H1 (cell line): ENCODE measurements around the gene LPAR4. TPM values are rescaled to one million over a fixed set of nuclear protein-coding genes. Genes with fewer than 3 reads are reported as not detected.

ENCODE experiments used
- CTCF ChIA-PET: fragments of 300-600 bp; sonication (Branson Sonifier 250); formaldehyde crosslinking; loops from one replicate; lab custom pipeline; 2021; ENCODE audit not compliant: partially characterized antibody; lab: Charles Lee
- POLR2A ChIA-PET: fragments of 300-600 bp; sonication (Branson Sonifier 250); formaldehyde crosslinking; loops from one replicate; lab custom pipeline; 2021; ENCODE audit warnings: inconsistent platforms; ENCODE audit not compliant: partially characterized antibody; lab: Charles Lee
- DNase-seq, 2 experiments: peaks; one replicate each; pipeline versions ENCODE4 v3.0.0 to v3.0.0-alpha.2; 2010 to 2022; ENCODE audit warnings: low spot score in 2 of 2, low read depth in 1 of 2, mixed read lengths in 1 of 2
- FAIRE-seq: peaks from 2 replicates; lab custom pipeline; 2011; peaks lifted over from hg19 to GRCh38; lab: Jason Lieb, UNC
- H2AFZ ChIP-seq: 2 replicates; pipeline ENCODE4 v1.8.1; 2012; ENCODE audit warnings: low read length, inconsistent platforms
- H2AK5ac ChIP-seq: 2 replicates; pipeline ENCODE4 v1.6.1; 2013; ENCODE audit warnings: low read depth, low read length
- H2BK120ac ChIP-seq: replicated peaks from 2 replicates; pipeline ENCODE3; 2013; ENCODE audit warnings: low read depth, low read length, inconsistent platforms
- H2BK12ac ChIP-seq: 2 replicates; pipeline ENCODE4 v1.6.1; 2013; ENCODE audit warnings: low read depth, low read length
- H2BK15ac ChIP-seq: 2 replicates; pipeline ENCODE4 v1.6.1; 2013; ENCODE audit warnings: low read length
- H2BK20ac ChIP-seq: 2 replicates; pipeline ENCODE4 v1.6.1; 2013; ENCODE audit warnings: low read length
- H2BK5ac ChIP-seq: 2 replicates; pipeline ENCODE4 v1.6.1; 2013; ENCODE audit warnings: low read depth, low read length
- H3K14ac ChIP-seq: 2 replicates; pipeline ENCODE4 v1.6.1; 2013; ENCODE audit warnings: inconsistent platforms; ENCODE audit not compliant: insufficient read length
- H3K18ac ChIP-seq: 2 replicates; pipeline ENCODE4 v1.6.1; 2013; ENCODE audit warnings: low read length; ENCODE audit errors: extremely low read depth
- H3K23ac ChIP-seq: 2 replicates; pipeline ENCODE4 v1.6.1; 2013; ENCODE audit warnings: inconsistent platforms; ENCODE audit not compliant: insufficient read length
- H3K23me2 ChIP-seq: 2 replicates; pipeline ENCODE4 v1.6.1; 2013; ENCODE audit warnings: low read depth, low read length
- H3K27ac ChIP-seq: 2 replicates; pipeline ENCODE4 v1.6.1; 2011; ENCODE audit warnings: low read depth, low read length, inconsistent platforms
- H3K27me3 ChIP-seq, 4 experiments: replicated peaks in 1 of 4; 1 replicate in 1 of 4; 2 replicates in 3 of 4; pipeline versions ENCODE4 v1.6.1 to v1.8.1; 2011 to 2013; ENCODE audit warnings: low read length in 3 of 4, mild to moderate bottlenecking in 3 of 4, inconsistent platforms in 2 of 4, mixed read lengths in 2 of 4, moderate library complexity in 1 of 4; ENCODE audit not compliant: control insufficient read depth in 3 of 4, insufficient read depth in 3 of 4; ENCODE audit errors: extremely low read depth in 1 of 4
- H3K36me3 ChIP-seq, 4 experiments: 2 replicates each; pipeline versions ENCODE4 v1.6.1 to v1.8.1; 2011 to 2013; ENCODE audit warnings: mild to moderate bottlenecking in 4 of 4, low read length in 3 of 4, moderate library complexity in 2 of 4, control low read depth in 1 of 4, inconsistent platforms in 1 of 4; ENCODE audit not compliant: insufficient read depth in 4 of 4, control insufficient read depth in 2 of 4
- H3K4ac ChIP-seq: replicated peaks from 2 replicates; pipeline ENCODE3; 2013; ENCODE audit warnings: low read length, low read depth, mixed read lengths, inconsistent platforms; ENCODE audit not compliant: insufficient read length
- H3K4me1 ChIP-seq, 4 experiments: replicated peaks in 1 of 4; 1 replicate in 1 of 4; 2 replicates in 3 of 4; pipeline versions ENCODE4 v1.6.1 to v1.8.1; 2011 to 2013; ENCODE audit warnings: low read length in 3 of 4, inconsistent platforms in 2 of 4, mixed read lengths in 1 of 4; ENCODE audit not compliant: insufficient read depth in 4 of 4, control insufficient read depth in 3 of 4
- H3K4me2 ChIP-seq, 2 experiments: 2 replicates each; pipeline versions ENCODE4 v1.6.1 to v1.8.1; 2011 to 2013; ENCODE audit warnings: low read depth in 2 of 2, low read length in 2 of 2, control low read depth in 1 of 2, inconsistent platforms in 1 of 2, mild to moderate bottlenecking in 1 of 2; ENCODE audit not compliant: insufficient read depth in 1 of 2
- H3K4me3 ChIP-seq, 4 experiments: fragments of 200-600, 300-600 bp in 1 of 4; sonication (generic), shearing (Covaris generic), sonication (Bioruptor Twin) in 1 of 4; 2 replicates each; pipeline versions ENCODE4 v1.5.1 to v1.8.1; 2011 to 2016; ENCODE audit warnings: low read length in 4 of 4, low read depth in 3 of 4, control low read depth in 2 of 4, inconsistent platforms in 2 of 4, mild to moderate bottlenecking in 2 of 4, mixed read lengths in 1 of 4, moderate library complexity in 1 of 4; ENCODE audit not compliant: insufficient read depth in 2 of 4; ENCODE audit errors: extremely low read depth in 1 of 4
- H3K56ac ChIP-seq: replicated peaks from 2 replicates; pipeline ENCODE3; 2013; ENCODE audit warnings: low read depth, mild to moderate bottlenecking, mixed read lengths, low read length, inconsistent platforms; ENCODE audit not compliant: insufficient read length
- H3K79me1 ChIP-seq: 2 replicates; pipeline ENCODE4 v1.6.1; 2013; ENCODE audit warnings: low read depth, low read length, control low read depth
- H3K79me2 ChIP-seq, 2 experiments: 2 replicates each; pipeline versions ENCODE4 v1.6.1 to v1.8.1; 2012 to 2013; ENCODE audit warnings: low read length in 2 of 2, mild to moderate bottlenecking in 2 of 2, inconsistent platforms in 1 of 2; ENCODE audit not compliant: insufficient read depth in 2 of 2, control insufficient read depth in 1 of 2
- H3K9ac ChIP-seq, 4 experiments: replicated peaks in 1 of 4; 1 replicate in 1 of 4; 2 replicates in 3 of 4; pipeline versions ENCODE4 v1.6.1 to v1.8.1; 2011 to 2013; ENCODE audit warnings: low read depth in 3 of 4, low read length in 3 of 4, control low read depth in 2 of 4, mild to moderate bottlenecking in 2 of 4, moderate library complexity in 2 of 4, inconsistent platforms in 1 of 4; ENCODE audit errors: extremely low read depth in 1 of 4
- H3K9me3 ChIP-seq, 2 experiments: 2 replicates each; pipeline versions ENCODE4 v1.6.1 to v1.8.1; 2012 to 2013; ENCODE audit warnings: mild to moderate bottlenecking in 2 of 2, moderate library complexity in 2 of 2, control low read depth in 1 of 2, inconsistent platforms in 1 of 2, low read depth in 1 of 2, low read length in 1 of 2, mixed read lengths in 1 of 2; ENCODE audit not compliant: insufficient read depth in 2 of 2
- H4K20me1 ChIP-seq, 2 experiments: replicated peaks in 1 of 2; 2 replicates each; pipeline versions ENCODE3 to v1.8.1; 2011 to 2013; ENCODE audit warnings: inconsistent platforms in 2 of 2, low read length in 2 of 2, mild to moderate bottlenecking in 1 of 2; ENCODE audit not compliant: insufficient read depth in 2 of 2, control insufficient read depth in 1 of 2
- H4K5ac ChIP-seq: 2 replicates; pipeline ENCODE4 v1.6.1; 2013; ENCODE audit warnings: low read length, low read depth, mixed read lengths, inconsistent platforms; ENCODE audit not compliant: insufficient read length
- H4K8ac ChIP-seq: 2 replicates; pipeline ENCODE4 v1.8.0; 2013; ENCODE audit warnings: mild to moderate bottlenecking, moderate library complexity, low read length, inconsistent platforms; ENCODE audit not compliant: insufficient read depth; ENCODE audit errors: extremely low read depth
- H4K91ac ChIP-seq: replicated peaks from 2 replicates; pipeline ENCODE3; 2013; ENCODE audit warnings: low read length, mixed read lengths, inconsistent platforms; ENCODE audit not compliant: insufficient read length
- ASH2L ChIP-seq: fragments of 200-600, 300-600 bp; sonication (generic); IDR thresholded peaks from one replicate; pipeline ENCODE4 v1.7.1; 2017; ENCODE audit warnings: low read length
- BACH1 ChIP-seq: IDR thresholded peaks from 2 replicates; pipeline ENCODE4 v1.6.1; 2012; ENCODE audit warnings: low read length, improper control_type of control experiment
- BRCA1 ChIP-seq: IDR thresholded peaks from 2 replicates; pipeline ENCODE4 v1.6.1; 2012; ENCODE audit warnings: low read depth, low read length, improper control_type of control experiment
- CHD1 ChIP-seq: IDR thresholded peaks from 2 replicates; pipeline ENCODE4 v1.6.1; 2012; ENCODE audit warnings: low read depth, low read length, improper control_type of control experiment
- CREB1 ChIP-seq: IDR thresholded peaks from 2 replicates; pipeline ENCODE4 v1.6.1; 2012; ENCODE audit warnings: inconsistent platforms
- EGR1 ChIP-seq: IDR thresholded peaks from 2 replicates; pipeline ENCODE4 v1.6.1; 2011; ENCODE audit warnings: low read depth, low read length, borderline replicate concordance
- EZH2 ChIP-seq: fragments of 200-600 bp; sonication (generic); IDR thresholded peaks from 2 replicates; pipeline ENCODE4 v1.7.1; 2012; ENCODE audit warnings: low read depth, mild to moderate bottlenecking, moderate library complexity, low read length, inconsistent platforms; ENCODE audit not compliant: severe bottlenecking
- HDAC2 ChIP-seq, 2 experiments: fragments of 300-600 bp in 1 of 2; sonication (generic) in 1 of 2; IDR thresholded peaks; 2 replicates each; pipeline ENCODE4 v1.6.1; 2011 to 2012; ENCODE audit warnings: low read depth in 2 of 2, low read length in 2 of 2, mild to moderate bottlenecking in 2 of 2, moderate library complexity in 2 of 2, borderline replicate concordance in 1 of 2, inconsistent platforms in 1 of 2
- HDAC6 ChIP-seq: IDR thresholded peaks from one replicate; pipeline ENCODE4 v1.7.1; 2012; ENCODE audit warnings: low read depth, mild to moderate bottlenecking, inconsistent platforms, low read length, moderate library complexity
- JUND ChIP-seq: IDR thresholded peaks from 2 replicates; pipeline ENCODE4 v1.6.1; 2011; ENCODE audit warnings: mild to moderate bottlenecking, improper control_type of control experiment, low read length
- POU5F1 ChIP-seq: IDR thresholded peaks from 2 replicates; pipeline ENCODE4 v1.6.1; 2011; ENCODE audit warnings: low read depth, mild to moderate bottlenecking, low read length, moderate library complexity
- SIX5 ChIP-seq: IDR thresholded peaks from 2 replicates; pipeline ENCODE4 v1.6.1; 2011; ENCODE audit warnings: mild to moderate bottlenecking, low read depth, low read length
- SP1 ChIP-seq: IDR thresholded peaks from 2 replicates; pipeline ENCODE4 v1.6.1; 2011; ENCODE audit warnings: low read depth, low read length
- SP4 ChIP-seq: IDR thresholded peaks from 2 replicates; pipeline ENCODE4 v1.6.1; 2012; ENCODE audit warnings: low read length, inconsistent platforms
- SRF ChIP-seq: IDR thresholded peaks from 2 replicates; pipeline ENCODE4 v1.6.1; 2011; ENCODE audit warnings: mild to moderate bottlenecking, low read depth, low read length, moderate library complexity
- WGBS, 2 experiments: shearing (Covaris generic) in 1 of 2; methylation state at CpG; one replicate each; pipeline versions ENCODE4 v1.1.6 to v1.1.7; 2013 to 2015; ENCODE audit warnings: low lambda C conversion rate in 2 of 2, mixed read lengths in 2 of 2, inconsistent platforms in 1 of 2, low coverage in 1 of 2, missing lambda C conversion rate in 1 of 2; ENCODE audit not compliant: insufficient replicate concordance in 2 of 2, insufficient coverage in 1 of 2, insufficient read length in 1 of 2; ENCODE audit errors: extremely low coverage in 1 of 2, missing lambda C conversion rate in 1 of 2; 5-methylcytosine and 5-hydroxymethylcytosine counted together
- polyA plus RNA-seq, 7 experiments: library from polyadenylated mRNA; depleted of rRNA in 3 of 7; stranded (reverse) in 5 of 7; unstranded in 2 of 7; fragments of >200 nt in 5 of 7; fragments of 200-250 nt in 2 of 7; gene quantifications; 1 replicate in 5 of 7; 2 replicates in 1 of 7; 4 replicates in 1 of 7; pipeline versions ENCODE4 v1.2.1 to v1.2.3, GENCODE V29; 2011 to 2013; ENCODE audit warnings: missing spikeins in 2 of 7, mixed read lengths in 2 of 7
- total RNA-seq: library from RNA; stranded (reverse); fragmentation: NEBNext Ultra II Directional; extraction: Animal tissue kit (Norgen Biotek cat#: 25700); gene quantifications from 2 replicates; pipeline ENCODE4 v1.2.1, GENCODE V29; 2021
- TF ChIP-seq, protein P1 (sequence below): IDR thresholded peaks from 2 replicates; pipeline ENCODE4 v1.6.1; 2011; ENCODE audit warnings: low read length, improper control_type of control experiment

The LPAR4 gene
- total and polyA plus RNA-seq, 2 of the 8 experiments (the other 6 are each of a cell fraction or from before 2014, with no cell fraction given), result 7.6 to 16.3 TPM

DNA sequence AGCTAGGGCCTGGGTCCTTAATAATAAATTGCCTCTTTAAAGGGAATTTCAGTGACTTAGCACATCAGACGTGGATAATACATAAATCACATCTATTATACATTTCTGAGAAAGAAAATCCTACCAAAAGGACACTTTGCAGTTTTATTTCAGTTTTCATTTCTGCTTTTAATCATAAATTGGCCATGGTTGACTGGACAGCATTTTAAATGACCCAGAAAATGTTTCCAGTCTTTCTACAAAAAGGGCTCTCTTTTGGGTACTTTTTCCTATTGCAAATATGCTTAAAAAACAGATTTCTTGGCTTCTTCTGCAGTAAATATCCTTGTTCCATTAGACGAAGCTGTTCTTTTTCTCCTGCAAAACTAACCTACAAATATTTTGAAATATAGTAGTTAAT lies 41.4 kb upstream of the LPAR4 start:
- Histone ChIP-seq H3K4ac (no peak overlapping the region), H2BK5ac (no peak overlapping the region)
- POLR2A ChIA-PET, result no interaction called here
- no peak for TF ChIP-seq BACH1
- no peak for TF ChIP-seq POU5F1
- no peak for TF ChIP-seq JUND
- no peak for TF ChIP-seq BRCA1
- TF ChIP-seq EZH2, result no peak
- no peak for TF ChIP-seq SIX5
- TF ChIP-seq SRF, result no peak
- TF ChIP-seq CREB1, result no peak
- TF ChIP-seq, protein P1, sequence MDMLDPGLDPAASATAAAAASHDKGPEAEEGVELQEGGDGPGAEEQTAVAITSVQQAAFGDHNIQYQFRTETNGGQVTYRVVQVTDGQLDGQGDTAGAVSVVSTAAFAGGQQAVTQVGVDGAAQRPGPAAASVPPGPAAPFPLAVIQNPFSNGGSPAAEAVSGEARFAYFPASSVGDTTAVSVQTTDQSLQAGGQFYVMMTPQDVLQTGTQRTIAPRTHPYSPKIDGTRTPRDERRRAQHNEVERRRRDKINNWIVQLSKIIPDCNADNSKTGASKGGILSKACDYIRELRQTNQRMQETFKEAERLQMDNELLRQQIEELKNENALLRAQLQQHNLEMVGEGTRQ, result no peak
- TF ChIP-seq HDAC6, result no peak
- TF ChIP-seq SP1, result no peak
- no peak for TF ChIP-seq EGR1
- TF ChIP-seq CHD1, result no peak
- no peak for TF ChIP-seq SP4
- no peak for TF ChIP-seq HDAC2 (IDR thresholded peaks at IDR 0.05; ENCODE audit: borderline replicate concordance in 1 of 2, low read depth in 2 of 2, low read length in 2 of 2)
- TF ChIP-seq ASH2L, result no peak

More for the DNA sequence above, 41.4 kb upstream of the LPAR4 start:
- H3K27ac ChIP-seq, result no peak overlapping the region
- H3K9ac ChIP-seq, result no peak overlapping the region
- no peak overlapping the region for H3K4me2 ChIP-seq
- DNase-seq (no peak), FAIRE-seq (no peak)
- H2BK12ac ChIP-seq, result no peak overlapping the region
- H3K4me1 ChIP-seq, result no peaks in the 10 kb centered on the region; a peak in 1 of 7 replicates
- H2BK20ac ChIP-seq, result no peak overlapping the region
- WGBS, 2 experiments, result 100% methylated on average over 2 of the region's 2 CpGs; no CpG with 5 or more reads in 1 of the 2 experiments
- no peaks in the 10 kb centered on the region for H3K23me2 ChIP-seq
- H4K91ac ChIP-seq, result no peak overlapping the region
- no peak overlapping the region for H4K5ac ChIP-seq
- H3K18ac ChIP-seq, result no peak overlapping the region
- no peaks in the 10 kb centered on the region for H3K27me3 ChIP-seq
- H3K79me1 ChIP-seq, result no peaks in the 10 kb centered on the region
- no peak overlapping the region for H2AK5ac ChIP-seq
- CTCF ChIA-PET, result no interaction called here
- H4K20me1 ChIP-seq, result no peaks in the 10 kb centered on the region
- H3K9me3 ChIP-seq, result no peaks in the 10 kb centered on the region
- H3K36me3 ChIP-seq, result no peaks in the 10 kb centered on the region
- no peak overlapping the region for H3K56ac ChIP-seq
- H2AFZ ChIP-seq, result no peak overlapping the region
- H4K8ac ChIP-seq, result no peak overlapping the region
- H3K23ac ChIP-seq, result no peak overlapping the region
- H2BK15ac ChIP-seq, result no peak overlapping the region
- H3K4me3 ChIP-seq, result no peak overlapping the region
- H3K14ac ChIP-seq, result no peak overlapping the region
- H2BK120ac ChIP-seq, result no peak overlapping the region
- no peaks in the 10 kb centered on the region for H3K79me2 ChIP-seq
